CD14-positive monocyte (primary cell): ENCODE results near the gene RALGAPA1. TPM values are rescaled to one million over a fixed set of nuclear protein-coding genes. Genes with fewer than 3 reads are reported as not detected.

ENCODE experiments used
- DNase-seq, 3 donors: peaks; one replicate each; pipeline ENCODE4 v3.0.0-alpha.2; 2011 to 2022
- H2AFZ ChIP-seq: 2 replicates; pipeline ENCODE4 v1.6.0; 2012; ENCODE audit warnings: mild to moderate bottlenecking, low read depth, low read length, inconsistent platforms; ENCODE audit not compliant: insufficient read depth, poor library complexity, severe bottlenecking
- H3K27ac ChIP-seq, 2 donors: 1 replicate in 1 of 2; 2 replicates in 1 of 2; pipeline ENCODE4 v1.5.1; 2012 to 2013; ENCODE audit warnings: low read length in 2 of 2, control low read depth in 1 of 2, inconsistent platforms in 1 of 2, low read depth in 1 of 2, mild to moderate bottlenecking in 1 of 2
- H3K27me3 ChIP-seq, 2 donors: one replicate each; pipeline versions ENCODE4 v1.6.0 to v1.6.1; 2011 to 2013; ENCODE audit warnings: low read length in 2 of 2; ENCODE audit not compliant: control insufficient read depth in 2 of 2, insufficient read depth in 2 of 2
- H3K36me3 ChIP-seq, 2 donors: replicated peaks in 1 of 2; 1 replicate in 1 of 2; 2 replicates in 1 of 2; pipeline versions ENCODE4 v1.5.1 to v1.6.1; 2012 to 2013; ENCODE audit warnings: low read length in 2 of 2, control low read depth in 1 of 2, inconsistent platforms in 1 of 2, mild to moderate bottlenecking in 1 of 2; ENCODE audit not compliant: insufficient read depth in 2 of 2, control insufficient read depth in 1 of 2
- H3K4me1 ChIP-seq, 2 donors: 1 replicate in 1 of 2; 2 replicates in 1 of 2; pipeline versions ENCODE4 v1.5.1 to v1.6.1; 2012 to 2013; ENCODE audit warnings: low read length in 2 of 2, control low read depth in 1 of 2, inconsistent platforms in 1 of 2, mild to moderate bottlenecking in 1 of 2, moderate library complexity in 1 of 2; ENCODE audit not compliant: insufficient read depth in 2 of 2, control insufficient read depth in 1 of 2
- H3K4me2 ChIP-seq: replicated peaks from 2 replicates; pipeline ENCODE3; 2012; ENCODE audit warnings: low read length, moderate library complexity, mild to moderate bottlenecking; ENCODE audit not compliant: poor library complexity, severe bottlenecking; ENCODE audit errors: extremely low read depth
- H3K4me3 ChIP-seq, 3 experiments: fragments of 200-600 bp in 1 of 3; sonication (generic) in 1 of 3; replicated peaks in 1 of 3; 1 replicate in 2 of 3; 2 replicates in 1 of 3; pipeline ENCODE4 v1.5.1; 2011 to 2013; ENCODE audit warnings: low read length in 3 of 3, mild to moderate bottlenecking in 3 of 3, control low read depth in 2 of 3, low read depth in 2 of 3, inconsistent platforms in 1 of 3, moderate library complexity in 1 of 3
- H3K79me2 ChIP-seq: 2 replicates; pipeline ENCODE4 v1.6.0; 2012; ENCODE audit warnings: mild to moderate bottlenecking, control low read depth, inconsistent platforms, low read length, moderate library complexity; ENCODE audit not compliant: insufficient read depth
- H3K9ac ChIP-seq: 2 replicates; pipeline ENCODE4 v1.6.0; 2017; ENCODE audit warnings: low read length, mild to moderate bottlenecking; ENCODE audit not compliant: insufficient read depth, poor library complexity, severe bottlenecking
- H3K9me3 ChIP-seq, 2 donors: replicated peaks in 1 of 2; 1 replicate in 1 of 2; 2 replicates in 1 of 2; pipeline versions ENCODE4 v1.5.1 to v1.6.1; 2012 to 2013; ENCODE audit warnings: low read length in 2 of 2, control low read depth in 1 of 2; ENCODE audit not compliant: control insufficient read depth in 1 of 2, insufficient read depth in 1 of 2
- H4K20me1 ChIP-seq: 2 replicates; pipeline ENCODE4 v1.6.0; 2012; ENCODE audit warnings: mild to moderate bottlenecking, low read length, control low read depth, moderate library complexity; ENCODE audit not compliant: insufficient read depth
- H3K27ac Mint-ChIP-seq, 7 donors: one replicate each; pipeline ENCODE4 v1.8.0; 2020; ENCODE audit warnings: mild to moderate bottlenecking in 7 of 7, mixed read lengths in 7 of 7, moderate library complexity in 6 of 7, inconsistent platforms in 2 of 7
- H3K27me3 Mint-ChIP-seq, 3 donors: one replicate each; pipeline ENCODE4 v1.8.0; 2021 to 2022; ENCODE audit warnings: low read depth in 3 of 3, mild to moderate bottlenecking in 3 of 3, mixed read lengths in 3 of 3, moderate library complexity in 3 of 3, inconsistent platforms in 1 of 3
- H3K36me3 Mint-ChIP-seq, 2 donors: one replicate each; pipeline ENCODE4 v1.8.0; 2020; ENCODE audit warnings: mixed read lengths in 2 of 2, inconsistent platforms in 1 of 2, mild to moderate bottlenecking in 1 of 2
- H3K4me1 Mint-ChIP-seq: one replicate; pipeline ENCODE4 v1.8.0; 2020; ENCODE audit warnings: mild to moderate bottlenecking, mixed read lengths
- H3K4me3 Mint-ChIP-seq, 2 donors: one replicate each; pipeline ENCODE4 v1.8.0; 2020; ENCODE audit warnings: mild to moderate bottlenecking in 2 of 2, mixed read lengths in 2 of 2, moderate library complexity in 1 of 2
- H3K9me3 Mint-ChIP-seq, 7 donors: one replicate each; pipeline ENCODE4 v1.8.0; 2020 to 2022; ENCODE audit warnings: mixed read lengths in 7 of 7, mild to moderate bottlenecking in 6 of 7, moderate library complexity in 6 of 7, inconsistent platforms in 2 of 7
- CTCF ChIP-seq: fragments of 200-600 bp; IDR thresholded peaks from one replicate; pipeline ENCODE4 v1.8.0; 2022; ENCODE audit warnings: antibody characterized with exemption, mild to moderate bottlenecking
- WGBS: methylation state at CpG from one replicate; pipeline ENCODE4 v1.1.5; 2013; ENCODE audit warnings: missing lambda C conversion rate; ENCODE audit not compliant: insufficient coverage; 5-methylcytosine and 5-hydroxymethylcytosine counted together
- intact Hi-C, 2 donors: fragments of 100-400 bp; cut with micrococcal nuclease; formaldehyde crosslinking; loops; one replicate each; pipeline versions ENCODE4 v1.15.0 to v1.15.1; 2023
- polyA plus RNA-seq, 3 donors: library from polyadenylated mRNA; depleted of rRNA in 1 of 3; unstranded in 2 of 3; stranded (reverse) in 1 of 3; fragments of 300-500 nt in 2 of 3; fragments of >200 nt in 1 of 3; fragmentation: Illumina TruSeq in 2 of 3; gene quantifications; 1 replicate in 2 of 3; 2 replicates in 1 of 3; pipeline ENCODE4 v1.2.3, GENCODE V29; 2012 to 2021

The RALGAPA1 gene
- polyA plus RNA-seq, 3 donors, result 3.2 to 7.4 (median 4.1) TPM

GRCh38 chr14:35669782-35670181, 139.3 kb downstream of the RALGAPA1 start:
- Mint-ChIP-seq H3K4me3 (no peak overlapping the region), H3K9me3 (no peaks in the 10 kb centered on the region), H3K4me1 (no peaks in the 10 kb centered on the region), H3K27me3 (no peaks in the 10 kb centered on the region), H3K36me3 (peaks cover 23 to 27% of the 10 kb centered on the region in 2 donors), H3K27ac (no peak overlapping the region)
- intact Hi-C loops, result no loop called here
- no peaks in the 10 kb centered on the region for H3K4me1 ChIP-seq
- no peak for TF ChIP-seq CTCF
- H3K79me2 ChIP-seq, result no peaks in the 10 kb centered on the region
- H2AFZ ChIP-seq, result no peak overlapping the region
- H3K36me3 ChIP-seq, result peaks cover 7 to 27% of the 10 kb centered on the region in 2 donors
- no peak overlapping the region for H3K4me3 ChIP-seq
- no peak for DNase-seq
- no peak overlapping the region for H3K27ac ChIP-seq
- H3K4me2 ChIP-seq, result no peak overlapping the region
- H3K9me3 ChIP-seq, result no peaks in the 10 kb centered on the region
- no peak overlapping the region for H3K9ac ChIP-seq
- H4K20me1 ChIP-seq, result no peaks in the 10 kb centered on the region
- WGBS, result 100% methylated on average over 1 of the region's 3 CpGs
- no peaks in the 10 kb centered on the region for H3K27me3 ChIP-seq

- H3K27me3 Mint-ChIP-seq, result no peaks in the 10 kb centered on the region
Observed at GRCh38 chr14:35666429-35667043, 142.6 kb downstream of the RALGAPA1 start.

More at GRCh38 chr14:35666429-35667043, 142.6 kb downstream of the RALGAPA1 start:
- no peak overlapping the region for H3K4me3 Mint-ChIP-seq
- H3K27ac ChIP-seq, result no peak overlapping the region
- intact Hi-C loops, result no loop called here
- H3K36me3 Mint-ChIP-seq, result peaks cover 38 to 41% of the 10 kb centered on the region in 2 donors
- no peaks in the 10 kb centered on the region for H4K20me1 ChIP-seq
- no peak overlapping the region for H3K4me2 ChIP-seq
- no peaks in the 10 kb centered on the region for H3K4me1 ChIP-seq
- no peak overlapping the region for H2AFZ ChIP-seq
- no peak overlapping the region for H3K9ac ChIP-seq
- no peak overlapping the region for H3K27ac Mint-ChIP-seq
- TF ChIP-seq CTCF, result no peak
- no peaks in the 10 kb centered on the region for H3K27me3 ChIP-seq
- peaks cover 0 to 2% (median 0%) of the 10 kb centered on the region in 7 donors for H3K9me3 Mint-ChIP-seq
- no peaks in the 10 kb centered on the region for H3K9me3 ChIP-seq
- H3K4me1 Mint-ChIP-seq, result no peaks in the 10 kb centered on the region
- H3K79me2 ChIP-seq, result no peaks in the 10 kb centered on the region
- peaks cover 7 to 18% of the 10 kb centered on the region in 2 donors for H3K36me3 ChIP-seq
- DNase-seq, result no peak
- H3K4me3 ChIP-seq, result no peak overlapping the region
